HAP-1 (cell line): Measurements from ENCODE around the gene ADD1.
"Not testable (repeated sequence)": the region's sequence is repeated elsewhere in the genome, so short reads cannot be mapped to it uniquely, and the experiment has no call there.

ENCODE experiments used
- DNase-seq, 2 experiments: peaks; one replicate each; pipeline ENCODE4 v3.0.0-alpha.2; 2016 to 2020; ENCODE audit warnings: low spot score in 2 of 2
- H3K27me3 ChIP-seq: fragments of 250-450 bp; sonication (Bioruptor Pico); 2 replicates; pipeline ENCODE4 v1.5.1; 2020; ENCODE audit warnings: low read depth, mild to moderate bottlenecking, moderate library complexity
- H3K36me3 ChIP-seq: fragments of 250-450 bp; sonication (Bioruptor Pico); replicated peaks from 2 replicates; pipeline ENCODE4 v1.5.1; 2020; ENCODE audit warnings: mild to moderate bottlenecking
- H3K4me1 ChIP-seq: fragments of 250-450 bp; sonication (Bioruptor Pico); 2 replicates; pipeline ENCODE4 v1.5.1; 2020; ENCODE audit warnings: mild to moderate bottlenecking
- H3K4me3 ChIP-seq: fragments of 250-450 bp; sonication (Bioruptor Pico); 2 replicates; pipeline ENCODE4 v1.5.1; 2020; ENCODE audit warnings: mild to moderate bottlenecking, moderate library complexity
- H3K9me3 ChIP-seq: fragments of 250-450 bp; sonication (Bioruptor Pico); 2 replicates; pipeline ENCODE4 v1.5.1; 2020; ENCODE audit warnings: mild to moderate bottlenecking, moderate library complexity
- in situ Hi-C: fragments of 300-500 bp; cut with MboI; formaldehyde crosslinking; loops from 3 replicates; pipeline ENCODE4 v1.14.3; 2020; ENCODE audit warnings: low sequenced_read_pairs, inconsistent platforms, mixed read lengths

Gene ADD1

GRCh38 chr4:2937146-2937857, 93.7 kb downstream of the ADD1 start:
- H3K4me1 ChIP-seq: peaks cover 21% of the 10 kb centered on the region
- H3K27me3 ChIP-seq: no peaks in the 10 kb centered on the region
- H3K9me3 ChIP-seq: no peaks in the 10 kb centered on the region
- no peak overlapping the region for H3K4me3 ChIP-seq
- DNase-seq: peak in 1 of 2 experiments; percentile 34
- peaks cover 73% of the 10 kb centered on the region for H3K36me3 ChIP-seq
- in situ Hi-C loops: loop anchor here (10.0 kb wide), 1 partner anchor 173 kb away; no protein-coding TSS in a partner anchor

GRCh38 chr4:2937986-2938385, 94.3 kb downstream of the ADD1 start:
- H3K4me3 ChIP-seq: no peak overlapping the region
- peaks cover 73% of the 10 kb centered on the region for H3K36me3 ChIP-seq
- in situ Hi-C loops: loop anchor here (10.0 kb wide), 1 partner anchor 173 kb away; no protein-coding TSS in a partner anchor
- DNase-seq: peak in 1 of 2 experiments; percentile 16
- H3K27me3 ChIP-seq: no peaks in the 10 kb centered on the region
- H3K4me1 ChIP-seq: peaks cover 18% of the 10 kb centered on the region
- no peaks in the 10 kb centered on the region for H3K9me3 ChIP-seq

- peaks cover 73% of the 10 kb centered on the region for H3K36me3 ChIP-seq
- not testable (repeated sequence) for H3K9me3 ChIP-seq, DNase-seq, H3K27me3 ChIP-seq, H3K4me3 ChIP-seq
- in situ Hi-C loops: loop anchor here (10.0 kb wide), 1 partner anchor 174 kb away; no protein-coding TSS in a partner anchor
- peaks cover 13% of the 10 kb centered on the region for H3K4me1 ChIP-seq
Measured at GRCh38 chr4:2938411-2938810, 94.8 kb downstream of the ADD1 start.

GRCh38 chr4:2938906-2939305, 95.3 kb downstream of the ADD1 start:
- H3K27me3 ChIP-seq: no peaks in the 10 kb centered on the region
- no peak overlapping the region for H3K4me3 ChIP-seq
- H3K4me1 ChIP-seq: peaks cover 9% of the 10 kb centered on the region
- no peaks in the 10 kb centered on the region for H3K9me3 ChIP-seq
- no peak for DNase-seq
- H3K36me3 ChIP-seq: peaks cover 77% of the 10 kb centered on the region
- in situ Hi-C loops: loop anchor here (10.0 kb wide), 1 partner anchor 174 kb away; no protein-coding TSS in a partner anchor

- Histone ChIP-seq H3K4me3 (no peak overlapping the region), H3K9me3 (no peaks in the 10 kb centered on the region), H3K4me1 (peaks cover 9% of the 10 kb centered on the region), H3K36me3 (peaks cover 84% of the 10 kb centered on the region), H3K27me3 (no peaks in the 10 kb centered on the region)
- in situ Hi-C loops: loop anchor here (10.0 kb wide), 1 partner anchor 175 kb away; no protein-coding TSS in a partner anchor
- DNase-seq: peak in 1 of 2 experiments; percentile 9
Measured at GRCh38 chr4:2939383-2940243, 96.0 kb downstream of the ADD1 start.

- no peaks in the 10 kb centered on the region for H3K27me3 ChIP-seq
- H3K36me3 ChIP-seq: peaks cover 91% of the 10 kb centered on the region
- peaks cover 9% of the 10 kb centered on the region for H3K4me1 ChIP-seq
- H3K4me3 ChIP-seq: no peak overlapping the region
- no peaks in the 10 kb centered on the region for H3K9me3 ChIP-seq
- peak in 1 of 2 experiments; percentile 9 for DNase-seq
- in situ Hi-C loops: no loop called here
Measured at GRCh38 chr4:2940267-2941137, 96.9 kb downstream of the ADD1 start.

- in situ Hi-C loops: no loop called here
- H3K9me3 ChIP-seq: no peaks in the 10 kb centered on the region
- H3K27me3 ChIP-seq: no peaks in the 10 kb centered on the region
- H3K4me3 ChIP-seq: no peak overlapping the region
- peaks cover 1% of the 10 kb centered on the region for H3K4me1 ChIP-seq
- DNase-seq: peak in 1 of 2 experiments; percentile 8
- H3K36me3 ChIP-seq: peaks cover 92% of the 10 kb centered on the region
Measured at GRCh38 chr4:2941138-2942036, 97.7 kb downstream of the ADD1 start.

- Histone ChIP-seq H3K27me3 (no peaks in the 10 kb centered on the region), H3K36me3 (peaks cover 92% of the 10 kb centered on the region), H3K4me3 (no peak overlapping the region), H3K9me3 (no peaks in the 10 kb centered on the region), H3K4me1 (no peaks in the 10 kb centered on the region)
- peak in 1 of 2 experiments; percentile 7 for DNase-seq
- in situ Hi-C loops: no loop called here
Measured at GRCh38 chr4:2942037-2942531, 98.4 kb downstream of the ADD1 start.

GRCh38 chr4:2942532-2943363, 99.1 kb downstream of the ADD1 start:
- H3K4me3 ChIP-seq: no peak overlapping the region
- H3K4me1 ChIP-seq: no peaks in the 10 kb centered on the region
- H3K27me3 ChIP-seq: no peaks in the 10 kb centered on the region
- in situ Hi-C loops: no loop called here
- no peaks in the 10 kb centered on the region for H3K9me3 ChIP-seq
- H3K36me3 ChIP-seq: peaks cover 92% of the 10 kb centered on the region
- DNase-seq: peak in 1 of 2 experiments; percentile 13

GRCh38 chr4:2943364-2944090, 99.9 kb downstream of the ADD1 start:
- Histone ChIP-seq H3K27me3 (no peaks in the 10 kb centered on the region), H3K9me3 (no peaks in the 10 kb centered on the region), H3K36me3 (peaks cover 92% of the 10 kb centered on the region), H3K4me3 (no peak overlapping the region), H3K4me1 (no peaks in the 10 kb centered on the region)
- DNase-seq: peak in 1 of 2 experiments; percentile 6
- in situ Hi-C loops: no loop called here

- DNase-seq: peak in 1 of 2 experiments; percentile 6
- H3K4me1 ChIP-seq: no peaks in the 10 kb centered on the region
- no peaks in the 10 kb centered on the region for H3K9me3 ChIP-seq
- peaks cover 92% of the 10 kb centered on the region for H3K36me3 ChIP-seq
- in situ Hi-C loops: no loop called here
- H3K27me3 ChIP-seq: no peaks in the 10 kb centered on the region
- no peak overlapping the region for H3K4me3 ChIP-seq
Measured at GRCh38 chr4:2944091-2944482, 100.4 kb downstream of the ADD1 start.
